Ramos (cell line): Measurements from ENCODE around the gene PDF.
"Not testable (repeated sequence)": the region's sequence is repeated elsewhere in the genome, so short reads cannot be mapped to it uniquely, and the experiment has no call there.

ENCODE experiments used
- in situ Hi-C: fragments of 300-500 bp; cut with MboI; formaldehyde crosslinking; loops from one replicate; pipeline ENCODE4 v1.14.3; 2022; ENCODE audit warnings: low sequenced_read_pairs; ENCODE audit not compliant: unreplicated experiment

The PDF gene

GRCh38 chr16:69318911-69319289, 11.5 kb downstream of the PDF start:
- in situ Hi-C loops = no loop called here

- in situ Hi-C loops = no loop called here
These were observed 12.0 kb downstream of the PDF start for GRCh38 chr16:69318177-69318910.

GRCh38 chr16:69316595-69317034, 13.8 kb downstream of the PDF start:
- in situ Hi-C loops = no loop called here

- in situ Hi-C loops = no loop called here
These were observed 14.7 kb downstream of the PDF start for GRCh38 chr16:69315486-69316311.

- in situ Hi-C loops = no loop called here
These were observed 15.9 kb downstream of the PDF start for GRCh38 chr16:69314534-69314933.

- in situ Hi-C loops = no loop called here
These were observed 16.9 kb downstream of the PDF start for GRCh38 chr16:69313469-69313868.

- in situ Hi-C loops = no loop called here
These were observed 18.6 kb downstream of the PDF start for GRCh38 chr16:69311533-69312387.

- in situ Hi-C loops = no loop called here
These were observed 19.5 kb downstream of the PDF start, which contains the start of gene VPS4A for GRCh38 chr16:69310653-69311532. VPS4A (plus strand) TSS chr16:69311350; CDS start chr16:69311512, 162 bp downstream.

- in situ Hi-C loops = no loop called here
These were observed 21.1 kb downstream of the PDF start for GRCh38 chr16:69309316-69309715.

GRCh38 chr16:69307856-69308255, 22.5 kb downstream of the PDF start:
- in situ Hi-C loops = no loop called here

- in situ Hi-C loops = no loop called here
These were observed 23.3 kb downstream of the PDF start for GRCh38 chr16:69307091-69307490.

GRCh38 chr16:69306031-69306430, 24.4 kb downstream of the PDF start:
- in situ Hi-C loops = no loop called here

- in situ Hi-C loops = no loop called here
These were observed 28.1 kb downstream of the PDF start for GRCh38 chr16:69302301-69302700.

- in situ Hi-C loops = no loop called here
These were observed 28.5 kb downstream of the PDF start for GRCh38 chr16:69301861-69302260.

- in situ Hi-C loops = no loop called here
These were observed 29.2 kb downstream of the PDF start for GRCh38 chr16:69301187-69301586.

GRCh38 chr16:69298261-69298660, 32.1 kb downstream of the PDF start:
- in situ Hi-C loops = no loop called here

- in situ Hi-C loops = not testable (repeated sequence)
These were observed 33.6 kb downstream of the PDF start for GRCh38 chr16:69296771-69297170.

GRCh38 chr16:69294051-69294450, 36.3 kb downstream of the PDF start:
- in situ Hi-C loops = no loop called here

- in situ Hi-C loops = no loop called here
These were observed 37.0 kb downstream of the PDF start for GRCh38 chr16:69293401-69293800.

- in situ Hi-C loops = not testable (repeated sequence)
These were observed 38.7 kb downstream of the PDF start for GRCh38 chr16:69291657-69292056.
